NB4 (cell line): ENCODE measurements around the gene TRMU.
A peak's percentile ranks its signal among the peaks of the same experiment; 100 is the strongest.

Source experiments
- DNase-seq: peaks from one replicate; pipeline ENCODE4 v3.0.0; 2010; ENCODE audit warnings: low read depth
- H3K4me3 ChIP-seq: one replicate; pipeline ENCODE4 v1.5.1; 2011; ENCODE audit warnings: mild to moderate bottlenecking, low read depth, low read length, moderate library complexity
- MYC ChIP-seq: IDR thresholded peaks from 2 replicates; pipeline ENCODE4 v1.6.1; 2011; ENCODE audit warnings: low read depth, low read length
- POLR2A ChIP-seq: IDR thresholded peaks from 2 replicates; pipeline ENCODE4 v1.6.1; 2011; ENCODE audit warnings: mild to moderate bottlenecking; ENCODE audit not compliant: insufficient read length; ENCODE audit errors: extremely low read depth
- TF ChIP-seq, protein P1 (sequence below): IDR thresholded peaks from one replicate; pipeline ENCODE4 v1.5.1; 2012; ENCODE audit warnings: low read depth, low read length
- TF ChIP-seq, protein P2 (sequence below): IDR thresholded peaks from 2 replicates; pipeline ENCODE4 v1.6.1; 2011; ENCODE audit warnings: low read depth, low read length

The TRMU gene

DNA sequence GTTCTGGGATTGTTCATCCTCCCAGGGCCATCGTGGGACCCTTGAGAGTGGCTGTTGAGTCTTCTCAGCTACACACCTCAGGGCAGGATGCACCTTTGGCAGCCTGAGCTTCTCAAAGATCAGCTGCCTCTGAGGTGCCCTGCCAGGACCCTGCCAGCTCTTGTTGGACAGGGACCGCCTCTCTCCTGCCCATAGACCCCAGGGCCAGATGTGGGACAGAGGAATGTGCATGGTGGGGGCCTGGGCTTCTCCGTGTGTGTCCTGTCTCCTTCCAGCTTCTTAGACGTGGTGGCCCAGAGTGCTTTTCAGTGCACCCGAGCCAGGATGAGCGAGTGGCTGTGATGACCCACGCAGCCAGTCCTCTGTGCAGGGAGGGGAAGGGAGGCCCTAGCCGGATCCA is 5.9 kb upstream of the TRMU start:
- DNase-seq, result no peak
- TF ChIP-seq, protein P1, sequence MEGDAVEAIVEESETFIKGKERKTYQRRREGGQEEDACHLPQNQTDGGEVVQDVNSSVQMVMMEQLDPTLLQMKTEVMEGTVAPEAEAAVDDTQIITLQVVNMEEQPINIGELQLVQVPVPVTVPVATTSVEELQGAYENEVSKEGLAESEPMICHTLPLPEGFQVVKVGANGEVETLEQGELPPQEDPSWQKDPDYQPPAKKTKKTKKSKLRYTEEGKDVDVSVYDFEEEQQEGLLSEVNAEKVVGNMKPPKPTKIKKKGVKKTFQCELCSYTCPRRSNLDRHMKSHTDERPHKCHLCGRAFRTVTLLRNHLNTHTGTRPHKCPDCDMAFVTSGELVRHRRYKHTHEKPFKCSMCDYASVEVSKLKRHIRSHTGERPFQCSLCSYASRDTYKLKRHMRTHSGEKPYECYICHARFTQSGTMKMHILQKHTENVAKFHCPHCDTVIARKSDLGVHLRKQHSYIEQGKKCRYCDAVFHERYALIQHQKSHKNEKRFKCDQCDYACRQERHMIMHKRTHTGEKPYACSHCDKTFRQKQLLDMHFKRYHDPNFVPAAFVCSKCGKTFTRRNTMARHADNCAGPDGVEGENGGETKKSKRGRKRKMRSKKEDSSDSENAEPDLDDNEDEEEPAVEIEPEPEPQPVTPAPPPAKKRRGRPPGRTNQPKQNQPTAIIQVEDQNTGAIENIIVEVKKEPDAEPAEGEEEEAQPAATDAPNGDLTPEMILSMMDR, result no peak
- TF ChIP-seq MYC, result no peak
- TF ChIP-seq POLR2A, result no peak
- TF ChIP-seq, protein P2, sequence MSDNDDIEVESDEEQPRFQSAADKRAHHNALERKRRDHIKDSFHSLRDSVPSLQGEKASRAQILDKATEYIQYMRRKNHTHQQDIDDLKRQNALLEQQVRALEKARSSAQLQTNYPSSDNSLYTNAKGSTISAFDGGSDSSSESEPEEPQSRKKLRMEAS, result no peak
- no peak overlapping the region for H3K4me3 ChIP-seq

DNA sequence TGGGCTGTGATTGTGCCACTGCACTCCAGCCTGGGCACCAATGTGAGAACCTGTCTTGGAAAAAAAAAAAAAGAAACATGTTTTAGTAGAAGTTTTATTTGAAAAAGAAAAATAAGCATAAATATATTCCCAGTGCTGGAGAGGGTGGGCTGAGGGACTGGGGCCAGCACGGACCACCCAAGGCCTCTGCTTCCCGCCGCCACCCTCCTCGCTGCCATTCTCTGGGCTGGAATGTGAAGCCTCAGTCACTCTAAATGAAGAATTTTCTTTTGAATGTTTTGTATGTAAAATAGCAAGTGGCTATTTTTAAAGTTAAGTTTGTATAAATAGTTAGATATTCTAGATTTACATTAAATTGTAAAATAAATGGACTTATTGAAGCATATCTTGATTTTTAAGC is 5.1 kb upstream of the TRMU start:
- H3K4me3 ChIP-seq, result no peak overlapping the region
- TF ChIP-seq, protein P2, result no peak
- TF ChIP-seq MYC (no peak), POLR2A (no peak)
- TF ChIP-seq, protein P1, result no peak
- DNase-seq, result no peak

DNA sequence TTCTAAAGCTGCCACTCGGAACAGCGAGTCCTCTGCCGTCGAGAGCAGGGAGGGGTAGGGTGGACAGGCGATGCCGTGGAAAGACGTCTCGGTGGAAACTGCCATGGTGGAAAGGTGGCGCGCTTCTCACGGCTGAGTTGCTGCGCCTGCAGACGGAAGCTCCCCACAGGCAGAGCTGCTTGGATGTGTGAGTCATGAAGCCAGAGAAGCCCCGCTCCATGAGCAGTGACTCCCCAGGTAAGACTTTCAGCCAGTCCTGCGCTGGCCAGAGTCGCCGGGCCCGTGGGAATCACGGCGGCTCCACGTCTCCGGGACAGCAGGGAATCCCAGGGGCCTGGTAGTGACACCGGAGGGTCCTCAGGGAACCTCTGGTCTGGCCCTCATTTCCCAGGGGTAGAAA is 4.0 kb upstream of the TRMU start:
- no peak overlapping the region for H3K4me3 ChIP-seq
- DNase-seq, result no peak
- TF ChIP-seq, protein P1, result no peak
- no peak for TF ChIP-seq MYC
- TF ChIP-seq, protein P2, result no peak
- TF ChIP-seq POLR2A, result no peak

DNA sequence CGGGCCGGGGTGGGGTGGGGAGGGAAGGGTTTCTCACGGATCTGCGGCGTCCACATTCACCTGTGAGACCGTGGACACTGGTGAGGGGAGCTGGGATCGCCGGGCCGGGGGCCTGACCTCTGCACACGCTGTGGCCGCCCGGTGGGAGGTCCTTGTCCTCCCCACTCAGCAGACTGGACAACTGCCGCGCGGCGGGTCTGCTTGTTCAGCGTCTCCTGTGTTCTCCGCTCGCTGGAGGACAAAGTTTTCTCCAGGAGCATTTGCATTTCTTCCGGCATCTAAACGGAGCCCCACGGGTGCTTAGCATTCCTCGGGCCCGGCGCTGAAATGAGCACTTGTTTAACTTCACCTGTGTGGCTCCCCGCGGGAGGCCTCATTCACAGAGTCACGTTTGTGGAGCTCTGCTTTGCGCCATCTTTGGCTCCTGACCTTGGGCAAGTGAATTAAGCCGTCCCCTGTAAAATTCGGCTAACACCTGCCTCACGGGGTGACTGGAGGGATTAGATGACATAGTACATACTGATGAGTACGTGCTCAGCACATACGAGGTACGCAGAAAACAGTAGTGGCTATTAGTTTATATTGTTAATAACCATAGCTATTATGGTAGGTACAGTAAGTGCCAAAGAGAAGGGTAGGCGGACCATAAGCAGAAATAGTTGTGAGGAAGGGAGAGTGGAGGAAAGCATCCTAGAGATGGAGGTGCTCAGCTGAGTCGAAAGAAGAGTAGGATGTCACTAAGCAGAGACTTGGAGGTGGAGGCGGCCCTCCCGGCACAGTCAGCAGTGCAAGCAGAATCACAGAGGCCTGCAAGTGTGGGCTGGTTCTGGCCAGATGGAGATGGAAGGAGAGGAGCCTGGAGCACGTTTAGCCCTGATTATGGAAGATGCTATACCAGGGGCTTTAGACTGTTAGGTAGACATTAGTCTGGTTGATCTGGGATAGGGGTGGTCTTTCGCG is 885 bp downstream of the TRMU start:
- H3K4me3 ChIP-seq, result peak overlapping the region; percentile 87
- TF ChIP-seq, protein P1, result no peak
- TF ChIP-seq POLR2A, result no peak
- no peak for TF ChIP-seq MYC
- TF ChIP-seq, protein P2, result no peak
- peak; percentile 35 for DNase-seq

DNA sequence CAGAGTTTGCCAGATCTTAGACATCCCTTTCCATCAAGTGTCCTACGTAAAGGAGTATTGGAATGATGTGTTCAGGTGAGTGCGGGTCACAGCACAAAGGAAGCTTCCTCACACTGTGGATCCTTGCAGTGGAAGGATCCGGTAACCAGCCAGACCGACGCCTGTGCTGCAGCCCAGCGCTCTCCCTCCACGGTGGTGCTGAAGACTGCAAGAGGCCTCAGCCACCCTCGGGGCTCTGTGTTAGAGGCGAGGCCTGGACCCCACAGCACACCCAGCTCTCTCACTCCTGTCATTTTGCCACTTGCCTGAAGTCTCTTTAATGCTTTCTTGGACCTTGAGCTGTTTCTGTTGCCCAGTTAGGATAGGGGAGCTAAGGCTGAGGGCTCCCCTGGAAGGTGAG is 2.4 kb downstream of the TRMU start:
- H3K4me3 ChIP-seq, result no peak overlapping the region
- no peak for DNase-seq
- TF ChIP-seq MYC (no peak), POLR2A (no peak)
- TF ChIP-seq, protein P2, result no peak
- TF ChIP-seq, protein P1, result no peak
